Activated B cell treated with CpG ODN at 0.5 μM for 24 hours (primary cell): ENCODE data around the gene SENP2. TPM values are rescaled to one million over a fixed set of nuclear protein-coding genes. Genes with fewer than 3 reads are reported as not detected.

Source experiments
- ATAC-seq: fragments of 200-7000 bp; cut with Tn5 transposase; one replicate; pipeline ENCODE4 v1.10.0; 2021; ENCODE audit warnings: low read depth, mild to moderate bottlenecking, moderate library complexity
- CTCF ChIA-PET: fragments of 350-600 bp; sonication (Branson Sonifier 250); formaldehyde crosslinking; loops from one replicate; lab custom pipeline; 2021; ENCODE audit warnings: antibody characterized with exemption; lab: Charles Lee
- POLR2A ChIA-PET: fragments of 350-600 bp; sonication (Branson Sonifier 250); formaldehyde crosslinking; loops from one replicate; lab custom pipeline; 2021; ENCODE audit warnings: antibody characterized with exemption; lab: Charles Lee
- DNase-seq: peaks from one replicate; pipeline ENCODE4 v3.0.0; 2022
- H3K27ac Mint-ChIP-seq: one replicate; pipeline ENCODE4 v1.8.0; 2020; ENCODE audit warnings: mixed read lengths
- H3K27me3 Mint-ChIP-seq: one replicate; pipeline ENCODE4 v1.8.0; 2021; ENCODE audit warnings: mixed read lengths
- H3K36me3 Mint-ChIP-seq: one replicate; pipeline ENCODE4 v1.8.0; 2021; ENCODE audit warnings: low read depth, mixed read lengths
- H3K4me1 Mint-ChIP-seq: one replicate; pipeline ENCODE4 v1.8.0; 2021; ENCODE audit warnings: mixed read lengths
- H3K4me3 Mint-ChIP-seq: one replicate; pipeline ENCODE4 v1.8.0; 2020; ENCODE audit warnings: mild to moderate bottlenecking, mixed read lengths
- H3K9me3 Mint-ChIP-seq: one replicate; pipeline ENCODE4 v1.8.0; 2020; ENCODE audit warnings: mixed read lengths
- CTCF ChIP-seq: fragments of 200-600 bp; IDR thresholded peaks from one replicate; pipeline ENCODE4 v1.8.0; 2022; ENCODE audit warnings: antibody characterized with exemption, mild to moderate bottlenecking
- intact Hi-C: fragments of 100-400 bp; cut with micrococcal nuclease; formaldehyde crosslinking; loops from one replicate; pipeline ENCODE4 v1.15.1; 2024
- total RNA-seq: library from RNA; stranded (reverse); gene quantifications from 2 replicates; pipeline ENCODE4 v1.2.3, GENCODE V29; 2022

The SENP2 gene
- total RNA-seq, 1 donor from 2014 or later: 47.1 TPM

- Mint-ChIP-seq H3K27ac (no peak overlapping the region), H3K9me3 (no peaks in the 10 kb centered on the region), H3K4me1 (peaks cover 10% of the 10 kb centered on the region), H3K4me3 (no peak overlapping the region), H3K36me3 (no peaks in the 10 kb centered on the region), H3K27me3 (peaks cover 2% of the 10 kb centered on the region)
- DNase-seq (no peak), ATAC-seq (no peak)
- TF ChIP-seq CTCF: no peak
- CTCF ChIA-PET: no interaction called here
- POLR2A ChIA-PET: no interaction called here
- intact Hi-C loops: no loop called here
Observed at GRCh38 chr3:185649414-185649813, 63.3 kb downstream of the SENP2 start.

- ATAC-seq (no peak), DNase-seq (no peak)
- H3K4me3 Mint-ChIP-seq: no peak overlapping the region
- no peaks in the 10 kb centered on the region for H3K27me3 Mint-ChIP-seq
- peaks cover 4% of the 10 kb centered on the region for H3K4me1 Mint-ChIP-seq
- intact Hi-C loops: no loop called here
- no peaks in the 10 kb centered on the region for H3K36me3 Mint-ChIP-seq
- CTCF ChIA-PET: interaction anchor here (1.3 kb wide), 1 partner anchor 8 kb away, joined by 3 read pairs; no protein-coding TSS in a partner anchor
- POLR2A ChIA-PET: no interaction called here
- H3K9me3 Mint-ChIP-seq: no peaks in the 10 kb centered on the region
- no peak overlapping the region for H3K27ac Mint-ChIP-seq
- no peak for TF ChIP-seq CTCF
Observed at GRCh38 chr3:185651971-185652370, 65.9 kb downstream of the SENP2 start.

GRCh38 chr3:185653949-185654757 lies 68.1 kb downstream of the SENP2 start:
- no peak for ATAC-seq
- no peak for TF ChIP-seq CTCF
- Mint-ChIP-seq H3K4me1 (no peaks in the 10 kb centered on the region), H3K27me3 (peaks cover 6% of the 10 kb centered on the region), H3K27ac (no peak overlapping the region), H3K36me3 (no peaks in the 10 kb centered on the region), H3K9me3 (no peaks in the 10 kb centered on the region), H3K4me3 (no peak overlapping the region)
- ChIA-PET CTCF (no interaction called here), POLR2A (no interaction called here)
- intact Hi-C loops: no loop called here
- no peak for DNase-seq

GRCh38 chr3:185654758-185655145 lies 68.7 kb downstream of the SENP2 start:
- Mint-ChIP-seq H3K27ac (no peak overlapping the region), H3K36me3 (no peaks in the 10 kb centered on the region), H3K9me3 (no peaks in the 10 kb centered on the region), H3K4me1 (no peaks in the 10 kb centered on the region), H3K4me3 (no peak overlapping the region), H3K27me3 (peaks cover 6% of the 10 kb centered on the region)
- ATAC-seq (no peak), DNase-seq (no peak)
- CTCF ChIA-PET: no interaction called here
- no peak for TF ChIP-seq CTCF
- POLR2A ChIA-PET: no interaction called here
- intact Hi-C loops: no loop called here

GRCh38 chr3:185655426-185656320 lies 69.6 kb downstream of the SENP2 start:
- H3K4me1 Mint-ChIP-seq: no peaks in the 10 kb centered on the region
- POLR2A ChIA-PET: no interaction called here
- CTCF ChIA-PET: no interaction called here
- H3K27ac Mint-ChIP-seq: no peak overlapping the region
- DNase-seq (no peak), ATAC-seq (no peak)
- peaks cover 6% of the 10 kb centered on the region for H3K27me3 Mint-ChIP-seq
- intact Hi-C loops: no loop called here
- no peak for TF ChIP-seq CTCF
- H3K9me3 Mint-ChIP-seq: no peaks in the 10 kb centered on the region
- H3K36me3 Mint-ChIP-seq: no peaks in the 10 kb centered on the region
- H3K4me3 Mint-ChIP-seq: no peak overlapping the region
